Erythroblast (primary cell): ENCODE data around the gene PDE9A.

Experiments
- GATA1 ChIP-seq: IDR thresholded peaks from 2 replicates; pipeline ENCODE4 v1.6.1; 2011; ENCODE audit warnings: low read depth, mild to moderate bottlenecking, control low read depth, low read length, moderate library complexity
- POLR2A ChIP-seq: IDR thresholded peaks from 2 replicates; pipeline ENCODE4 v1.6.1; 2011; ENCODE audit warnings: mild to moderate bottlenecking, low read length

GRCh38 chr21:42641311-42642218, 11.9 kb upstream of the PDE9A start:
- TF ChIP-seq POLR2A, result no peak
- TF ChIP-seq GATA1, result no peak
